ENCODE results near the gene YPEL1.
"Not testable (repeated sequence)": the region's sequence is repeated elsewhere in the genome, so short reads cannot be mapped to it uniquely, and the experiment has no call there.

Gene YPEL1

GRCh38 chr22:21753374-21754111 is 17.9 kb upstream of the YPEL1 start:
- no peak for DNase-seq

DNA sequence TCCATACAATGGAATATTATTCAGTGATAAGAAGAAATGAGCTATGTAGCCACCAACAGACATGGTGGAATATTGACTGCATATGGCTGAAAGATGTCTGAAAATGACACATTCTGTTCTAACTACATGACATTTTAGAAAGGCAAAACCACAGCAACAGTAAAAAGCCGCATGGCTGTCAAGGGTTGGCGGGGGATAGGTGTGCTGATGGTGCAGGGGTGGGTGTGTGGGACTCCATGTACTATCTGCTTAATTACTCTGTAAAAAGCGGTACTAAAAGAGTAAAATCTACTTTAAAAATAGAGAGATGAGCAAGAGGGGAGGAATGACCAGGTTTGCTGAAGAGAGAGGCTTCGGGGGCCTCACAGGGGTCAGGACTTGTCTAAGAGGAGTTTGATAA is 16.7 kb upstream of the YPEL1 start:
- DNase-seq: no peak

- no peak for DNase-seq
These were observed 10.4 kb upstream of the YPEL1 start for GRCh38 chr22:21745948-21746347.

GRCh38 chr22:21744917-21745316 is 9.3 kb upstream of the YPEL1 start:
- not testable (repeated sequence) for DNase-seq

DNA sequence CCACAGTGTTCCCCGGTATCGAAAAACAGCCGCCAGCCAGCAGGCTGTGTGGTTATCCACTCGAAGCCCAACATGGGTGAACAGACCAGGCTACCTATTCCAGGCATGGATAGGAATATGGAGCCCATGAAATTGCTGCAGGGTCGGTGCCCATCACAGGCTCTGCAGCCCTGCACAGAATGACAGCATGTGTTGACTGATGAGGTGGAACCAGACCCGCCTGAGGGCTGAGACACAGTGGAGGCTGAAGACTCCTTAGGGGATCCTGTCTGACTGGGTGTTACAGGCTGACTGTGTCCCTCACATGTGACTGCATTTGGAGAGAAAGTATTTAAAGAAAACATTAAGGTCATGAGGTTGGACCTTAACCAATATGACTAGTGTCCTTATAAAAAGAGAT is 6.2 kb upstream of the YPEL1 start:
- DNase-seq: no peak

DNA sequence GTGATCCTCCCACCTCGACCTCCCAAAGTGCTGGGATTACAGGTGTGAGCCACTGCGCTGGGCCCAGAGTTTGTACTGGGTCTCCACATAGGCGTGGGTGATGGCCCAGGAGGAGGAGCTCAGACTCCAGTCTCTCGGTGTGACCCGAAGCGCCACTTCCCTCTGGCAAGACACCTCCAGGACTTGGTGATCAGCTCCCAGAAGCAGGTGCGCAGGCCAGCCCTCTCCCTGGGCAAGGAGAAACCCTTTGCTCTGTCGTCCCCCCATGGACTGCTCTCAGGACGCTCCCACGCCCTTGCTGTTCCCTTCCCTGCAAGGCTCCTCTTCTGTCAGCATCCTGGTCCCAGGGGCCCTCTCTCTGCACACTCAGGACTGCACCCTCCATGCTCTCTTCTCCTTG is 5.5 kb upstream of the YPEL1 start:
- no peak for DNase-seq

GRCh38 chr22:21739828-21740377 is 4.3 kb upstream of the YPEL1 start:
- DNase-seq: no peak

DNA sequence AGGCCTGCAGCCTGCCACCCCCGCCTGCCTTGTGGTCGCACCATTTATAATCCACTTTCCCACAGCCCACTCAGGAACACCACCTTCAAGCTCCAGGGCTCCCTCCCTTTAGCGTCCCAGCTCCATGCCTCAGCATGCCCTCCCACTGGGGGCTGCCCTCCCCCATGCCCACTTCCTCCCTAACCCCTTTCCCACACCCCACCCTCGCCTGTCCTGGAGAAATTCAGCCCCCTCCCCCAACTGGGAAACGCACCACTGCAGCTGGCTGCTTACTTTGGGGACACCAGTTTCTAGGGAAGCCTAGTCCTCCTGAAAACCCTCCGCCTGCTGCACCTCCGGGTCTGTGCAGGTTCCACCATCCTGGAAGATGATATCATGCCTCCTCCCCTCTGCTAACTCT is 3.4 kb upstream of the YPEL1 start:
- DNase-seq: no peak

GRCh38 chr22:21738081-21738480 is 2.5 kb upstream of the YPEL1 start:
- no peak for DNase-seq

DNA sequence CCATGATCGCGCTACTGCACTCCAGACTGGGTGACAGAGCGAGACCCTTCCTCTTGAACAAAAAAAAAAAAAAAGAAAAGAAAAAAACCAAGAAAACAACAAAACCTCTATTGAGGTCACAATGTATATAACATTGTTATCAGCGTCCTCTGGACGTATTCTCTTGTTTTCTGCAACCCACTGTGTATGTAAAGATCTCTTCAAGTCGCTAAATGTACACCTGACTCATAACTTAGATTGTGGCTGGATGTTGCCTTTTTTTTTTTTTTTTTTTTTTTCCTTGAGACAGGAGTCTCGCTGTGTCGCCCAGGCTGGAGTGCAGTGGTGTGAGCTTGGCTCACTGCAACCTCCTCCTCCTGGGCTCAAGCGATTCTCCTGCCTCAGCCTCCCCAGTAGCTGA is 1.4 kb upstream of the YPEL1 start:
- no peak for DNase-seq

DNA sequence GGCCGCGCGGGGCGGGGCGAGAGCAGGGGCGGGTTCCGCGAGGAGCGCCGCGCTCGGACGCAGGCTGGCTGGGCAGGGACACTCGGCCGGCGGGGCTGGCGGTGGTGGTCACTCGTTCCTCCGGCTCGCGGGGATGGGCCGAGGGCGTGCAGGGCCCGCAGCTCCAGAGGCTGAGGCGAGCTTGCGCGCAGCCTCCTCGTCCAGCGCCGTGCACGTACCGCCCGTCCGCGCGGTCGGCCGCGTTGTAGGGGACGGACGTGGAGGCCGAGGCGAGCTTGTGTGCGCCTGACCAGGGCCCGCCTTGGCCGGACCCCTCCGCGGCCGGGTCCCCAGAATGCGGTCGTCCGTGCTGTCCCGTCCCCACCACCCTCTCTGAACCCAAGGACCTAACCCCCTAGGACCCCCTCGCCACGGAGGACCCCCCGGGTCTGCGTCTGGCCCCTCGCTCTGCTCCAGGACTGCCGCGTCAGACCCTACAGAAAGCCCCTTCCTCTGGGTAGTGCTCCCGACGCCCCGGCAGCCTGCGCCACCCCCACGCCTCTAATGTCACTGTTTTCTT is 569 bp upstream of the YPEL1 start:
- no peak for DNase-seq

DNA sequence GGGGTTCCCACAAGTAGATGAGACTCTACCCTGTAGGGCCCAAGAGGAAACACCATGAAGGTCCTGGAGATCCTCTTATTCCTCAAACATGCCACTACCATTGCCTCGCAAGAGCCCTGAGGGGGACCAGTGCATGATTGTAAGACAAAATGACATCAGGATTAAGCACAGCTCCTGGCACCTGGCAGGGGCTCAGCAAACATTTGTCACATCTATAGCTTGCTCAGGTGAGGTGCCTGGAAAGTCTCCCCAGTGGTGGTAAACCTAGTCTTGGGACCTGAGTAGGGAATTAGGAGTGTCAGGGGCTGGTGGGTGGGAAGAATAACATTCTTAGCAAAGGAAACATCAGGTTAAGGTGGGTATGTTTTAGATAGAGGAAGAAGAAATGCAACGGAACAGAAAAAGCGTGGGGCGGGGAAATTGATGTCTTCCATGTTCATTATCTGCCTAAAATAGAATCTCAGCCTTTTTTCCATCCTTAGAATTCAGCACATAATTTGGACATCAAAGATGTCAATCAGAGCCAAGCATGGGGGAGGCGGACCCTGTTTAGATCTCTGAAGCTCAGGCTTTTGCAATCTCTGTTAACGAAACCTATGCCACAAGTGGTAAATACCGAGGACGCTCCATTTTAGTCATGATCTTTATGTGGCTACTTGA is 924 bp downstream of the YPEL1 start:
- DNase-seq: no peak

DNA sequence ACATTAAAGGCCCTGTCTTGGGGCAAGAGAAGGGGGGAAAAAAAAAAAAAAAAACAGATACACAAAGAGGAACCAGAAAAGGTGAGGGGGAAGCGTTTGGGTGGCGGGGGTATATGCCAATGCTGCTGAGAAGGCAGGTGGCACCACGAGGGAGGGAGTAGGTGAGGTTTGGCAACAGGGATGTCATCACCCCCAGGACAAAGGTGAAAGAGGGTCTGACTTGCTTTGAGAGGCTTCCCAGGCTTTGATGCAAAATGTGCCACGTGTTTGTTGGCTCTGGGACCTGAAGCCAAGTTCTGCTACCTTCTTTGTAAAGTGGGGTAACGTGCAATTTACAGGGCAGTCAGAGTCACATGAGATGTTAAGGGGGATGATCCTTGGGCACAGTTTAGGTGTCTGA is 4.1 kb downstream of the YPEL1 start:
- DNase-seq: no peak

- no peak for DNase-seq
These were observed 4.9 kb downstream of the YPEL1 start for GRCh38 chr22:21730535-21731308.

GRCh38 chr22:21729184-21729583 is 6.4 kb downstream of the YPEL1 start:
- DNase-seq: not testable (repeated sequence)

DNA sequence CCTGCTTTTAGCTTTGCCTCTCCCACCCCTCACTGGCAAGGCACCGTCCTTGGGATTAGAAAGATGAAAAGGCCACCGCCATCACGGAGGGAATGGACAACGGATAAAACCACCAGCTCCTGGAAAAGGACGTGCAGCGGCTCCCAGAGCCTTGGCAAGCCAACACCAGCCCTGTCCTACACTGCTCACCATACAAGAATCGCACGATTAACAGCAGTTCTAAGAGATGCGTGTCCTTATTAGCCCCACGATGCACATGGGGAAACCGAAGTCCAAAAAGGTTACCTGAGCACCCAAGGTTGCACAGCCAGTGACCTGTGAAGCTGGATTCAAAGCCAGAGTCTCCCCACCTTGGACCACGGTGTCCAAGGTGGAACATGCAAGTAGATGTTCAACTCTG is 7.3 kb downstream of the YPEL1 start:
- no peak for DNase-seq

DNA sequence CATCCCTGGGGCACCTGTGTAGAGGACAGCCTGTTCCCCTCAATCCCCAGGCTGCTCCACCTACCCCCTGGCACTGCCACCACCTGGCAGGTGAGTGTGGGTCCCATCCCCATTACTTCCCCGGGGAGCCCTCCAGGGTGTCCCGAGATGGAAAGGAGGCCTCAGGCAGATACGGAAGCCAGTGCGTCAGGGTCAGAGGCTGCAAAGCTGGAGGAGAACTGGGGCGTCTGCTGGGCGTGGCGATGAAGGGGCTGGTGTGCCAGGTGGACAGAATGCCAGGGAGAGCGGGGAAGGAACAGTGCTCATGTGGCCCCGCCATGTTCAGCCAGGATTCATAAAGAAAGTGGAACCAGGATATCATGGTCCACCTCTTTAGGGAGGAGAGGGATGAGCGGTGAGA is 7.8 kb downstream of the YPEL1 start:
- no peak for DNase-seq

DNA sequence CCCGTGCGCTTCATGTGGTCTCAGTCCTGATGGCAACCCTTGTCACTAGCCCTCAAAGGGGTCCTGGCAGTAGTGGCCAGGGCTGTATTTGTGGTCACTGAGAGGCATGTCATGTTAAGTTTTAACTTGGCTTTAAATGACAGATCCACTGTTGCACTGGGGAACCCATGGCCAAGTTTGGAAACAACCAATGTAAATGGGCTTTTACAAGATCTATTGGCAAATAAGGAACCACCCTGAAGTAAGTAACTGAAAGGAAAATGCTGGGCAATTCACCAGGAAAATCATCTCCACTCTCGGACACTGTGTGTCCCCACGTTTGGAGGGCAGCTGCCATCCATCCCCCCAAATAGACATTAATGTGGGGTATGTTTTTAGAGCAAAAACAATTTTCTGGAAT is 8.4 kb downstream of the YPEL1 start:
- DNase-seq: no peak

- no peak for DNase-seq
These were observed 8.9 kb downstream of the YPEL1 start for GRCh38 chr22:21726650-21727049.

DNA sequence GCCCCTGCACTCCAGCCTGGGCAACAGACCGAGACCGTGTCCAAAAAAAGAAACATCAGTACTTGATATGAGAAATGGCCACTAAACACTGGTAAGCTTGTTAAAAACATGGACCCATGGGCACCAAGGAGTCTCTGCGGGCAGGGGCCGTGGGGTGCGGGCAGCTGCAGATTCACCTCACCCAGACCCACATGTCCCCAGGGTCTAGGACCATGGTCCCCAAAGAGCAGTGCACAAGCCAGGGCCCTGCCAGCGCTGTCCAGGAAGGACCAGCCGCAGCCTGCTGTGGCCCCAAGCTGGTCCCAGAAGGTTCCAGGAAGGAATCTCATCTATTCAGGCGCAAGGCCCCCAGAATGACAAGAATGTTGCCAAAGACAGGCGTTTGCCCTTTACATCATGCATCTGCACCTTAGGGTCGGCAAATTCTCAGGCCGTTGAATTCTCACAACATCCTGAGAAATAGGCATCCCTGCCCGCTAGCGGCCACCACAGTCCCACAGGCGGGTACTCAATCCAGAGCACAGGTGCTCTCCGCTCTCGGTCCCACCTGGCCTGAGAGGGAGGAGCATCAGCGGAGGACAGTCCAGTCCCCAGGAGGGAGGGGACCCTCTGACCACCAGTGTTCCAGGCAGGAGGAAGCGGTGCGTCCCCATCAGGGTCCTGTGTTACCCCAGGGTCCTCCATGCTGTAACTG is 9.5 kb downstream of the YPEL1 start:
- no peak for DNase-seq

- DNase-seq: not testable (repeated sequence)
These were observed 11.1 kb downstream of the YPEL1 start for GRCh38 chr22:21724496-21724895.

- DNase-seq: not testable (repeated sequence)
These were observed 14.3 kb downstream of the YPEL1 start for GRCh38 chr22:21721195-21721852.
